ENCODE measurements around the gene ALOX15. TPM values are rescaled to one million over a fixed set of nuclear protein-coding genes. Genes with fewer than 3 reads are reported as not detected.

ALOX15 gene
- total and polyA plus RNA-seq, 9 of the 15 experiments (the other 6 are each of a cell fraction or from before 2014, with no cell fraction given): not detected

DNA sequence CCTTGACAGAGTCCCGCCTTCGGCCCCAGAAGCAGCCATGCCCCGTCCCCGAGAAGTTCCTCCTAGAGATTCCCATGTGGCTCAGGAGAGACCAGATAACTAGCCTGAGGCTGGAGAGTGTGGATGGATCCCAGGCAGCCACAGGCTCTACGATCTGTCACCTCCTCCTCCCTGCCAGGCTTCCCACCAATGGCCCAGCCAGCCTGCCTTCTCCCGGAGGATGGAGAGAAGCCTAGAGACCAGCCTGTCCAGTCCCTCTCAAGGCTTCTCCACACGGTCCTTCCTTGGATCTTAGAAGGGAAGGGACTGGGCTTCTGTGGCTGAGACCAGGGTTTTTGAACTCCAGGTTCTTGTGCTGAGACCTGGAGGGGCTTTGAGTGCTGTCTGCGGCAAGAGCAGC lies 58.8 kb downstream of the ALOX15 start (continued):
- TF ChIP-seq CEBPB (tag; IDR thresholded peaks at IDR 0.05): no peak
- TF ChIP-seq ZNF507 (tag; conservative IDR thresholded peaks at IDR 0.05): no peak
- TF ChIP-seq, protein P1, sequence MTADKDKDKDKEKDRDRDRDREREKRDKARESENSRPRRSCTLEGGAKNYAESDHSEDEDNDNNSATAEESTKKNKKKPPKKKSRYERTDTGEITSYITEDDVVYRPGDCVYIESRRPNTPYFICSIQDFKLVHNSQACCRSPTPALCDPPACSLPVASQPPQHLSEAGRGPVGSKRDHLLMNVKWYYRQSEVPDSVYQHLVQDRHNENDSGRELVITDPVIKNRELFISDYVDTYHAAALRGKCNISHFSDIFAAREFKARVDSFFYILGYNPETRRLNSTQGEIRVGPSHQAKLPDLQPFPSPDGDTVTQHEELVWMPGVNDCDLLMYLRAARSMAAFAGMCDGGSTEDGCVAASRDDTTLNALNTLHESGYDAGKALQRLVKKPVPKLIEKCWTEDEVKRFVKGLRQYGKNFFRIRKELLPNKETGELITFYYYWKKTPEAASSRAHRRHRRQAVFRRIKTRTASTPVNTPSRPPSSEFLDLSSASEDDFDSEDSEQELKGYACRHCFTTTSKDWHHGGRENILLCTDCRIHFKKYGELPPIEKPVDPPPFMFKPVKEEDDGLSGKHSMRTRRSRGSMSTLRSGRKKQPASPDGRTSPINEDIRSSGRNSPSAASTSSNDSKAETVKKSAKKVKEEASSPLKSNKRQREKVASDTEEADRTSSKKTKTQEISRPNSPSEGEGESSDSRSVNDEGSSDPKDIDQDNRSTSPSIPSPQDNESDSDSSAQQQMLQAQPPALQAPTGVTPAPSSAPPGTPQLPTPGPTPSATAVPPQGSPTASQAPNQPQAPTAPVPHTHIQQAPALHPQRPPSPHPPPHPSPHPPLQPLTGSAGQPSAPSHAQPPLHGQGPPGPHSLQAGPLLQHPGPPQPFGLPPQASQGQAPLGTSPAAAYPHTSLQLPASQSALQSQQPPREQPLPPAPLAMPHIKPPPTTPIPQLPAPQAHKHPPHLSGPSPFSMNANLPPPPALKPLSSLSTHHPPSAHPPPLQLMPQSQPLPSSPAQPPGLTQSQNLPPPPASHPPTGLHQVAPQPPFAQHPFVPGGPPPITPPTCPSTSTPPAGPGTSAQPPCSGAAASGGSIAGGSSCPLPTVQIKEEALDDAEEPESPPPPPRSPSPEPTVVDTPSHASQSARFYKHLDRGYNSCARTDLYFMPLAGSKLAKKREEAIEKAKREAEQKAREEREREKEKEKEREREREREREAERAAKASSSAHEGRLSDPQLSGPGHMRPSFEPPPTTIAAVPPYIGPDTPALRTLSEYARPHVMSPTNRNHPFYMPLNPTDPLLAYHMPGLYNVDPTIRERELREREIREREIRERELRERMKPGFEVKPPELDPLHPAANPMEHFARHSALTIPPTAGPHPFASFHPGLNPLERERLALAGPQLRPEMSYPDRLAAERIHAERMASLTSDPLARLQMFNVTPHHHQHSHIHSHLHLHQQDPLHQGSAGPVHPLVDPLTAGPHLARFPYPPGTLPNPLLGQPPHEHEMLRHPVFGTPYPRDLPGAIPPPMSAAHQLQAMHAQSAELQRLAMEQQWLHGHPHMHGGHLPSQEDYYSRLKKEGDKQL (CRISPR knock-in tag; IDR thresholded peaks at IDR 0.05; ENCODE audit: borderline replicate concordance): no peak
- no peak for TF ChIP-seq KDM4B (IDR thresholded peaks at IDR 0.05; ENCODE audit: borderline replicate concordance in 2 of 2, low read depth in 1 of 2)

DNA sequence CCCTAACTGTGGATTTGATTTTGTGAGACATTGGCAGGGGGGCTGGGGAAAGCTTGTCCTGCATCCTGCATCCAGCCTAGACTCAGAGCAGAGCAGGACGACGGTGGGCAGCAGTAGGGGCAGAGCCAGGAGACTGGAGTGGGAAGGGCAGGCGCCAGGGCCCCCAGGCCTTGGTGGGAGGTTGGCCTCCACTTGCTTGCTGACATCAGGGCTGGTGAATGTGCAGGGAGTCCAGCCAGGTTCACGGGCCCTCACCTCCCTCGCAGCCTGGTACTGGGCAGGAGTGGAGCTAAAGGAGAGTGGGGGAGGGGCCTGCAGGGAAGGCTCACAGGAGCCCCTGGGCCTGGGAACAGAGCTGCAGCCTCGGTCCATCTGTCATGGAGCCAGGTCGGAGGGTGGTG lies 59.4 kb downstream of the ALOX15 start:
- POLR2A ChIA-PET: interaction anchor here (0.6 kb wide), 2 partner anchors 9 to 72 kb away, joined by 3 to 4 read pairs; no protein-coding TSS in a partner anchor
- TF ChIP-seq MCM2 (IDR thresholded peaks at IDR 0.05; ENCODE audit: low read depth) (no peak), ZSCAN32 (CRISPR knock-in tag; IDR thresholded peaks at IDR 0.05) (no peak), FOXK1 (CRISPR knock-in tag; IDR thresholded peaks at IDR 0.05; ENCODE audit: borderline replicate concordance) (no peak), ZNF589 (CRISPR knock-in tag; IDR thresholded peaks at IDR 0.05; ENCODE audit: low read depth) (no peak), SP1 (CRISPR knock-in tag; IDR thresholded peaks at IDR 0.05) (no peak)
- TF ChIP-seq, protein P2, sequence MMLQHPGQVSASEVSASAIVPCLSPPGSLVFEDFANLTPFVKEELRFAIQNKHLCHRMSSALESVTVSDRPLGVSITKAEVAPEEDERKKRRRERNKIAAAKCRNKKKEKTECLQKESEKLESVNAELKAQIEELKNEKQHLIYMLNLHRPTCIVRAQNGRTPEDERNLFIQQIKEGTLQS (IDR thresholded peaks at IDR 0.05): no peak
- TF ChIP-seq, protein P2 (CRISPR knock-in tag; conservative IDR thresholded peaks at IDR 0.05): no peak
- TF ChIP-seq, protein P3, sequence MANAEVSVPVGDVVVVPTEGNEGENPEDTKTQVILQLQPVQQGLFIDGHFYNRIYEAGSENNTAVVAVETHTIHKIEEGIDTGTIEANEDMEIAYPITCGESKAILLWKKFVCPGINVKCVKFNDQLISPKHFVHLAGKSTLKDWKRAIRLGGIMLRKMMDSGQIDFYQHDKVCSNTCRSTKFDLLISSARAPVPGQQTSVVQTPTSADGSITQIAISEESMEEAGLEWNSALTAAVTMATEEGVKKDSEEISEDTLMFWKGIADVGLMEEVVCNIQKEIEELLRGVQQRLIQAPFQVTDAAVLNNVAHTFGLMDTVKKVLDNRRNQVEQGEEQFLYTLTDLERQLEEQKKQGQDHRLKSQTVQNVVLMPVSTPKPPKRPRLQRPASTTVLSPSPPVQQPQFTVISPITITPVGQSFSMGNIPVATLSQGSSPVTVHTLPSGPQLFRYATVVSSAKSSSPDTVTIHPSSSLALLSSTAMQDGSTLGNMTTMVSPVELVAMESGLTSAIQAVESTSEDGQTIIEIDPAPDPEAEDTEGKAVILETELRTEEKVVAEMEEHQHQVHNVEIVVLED (CRISPR knock-in tag; IDR thresholded peaks at IDR 0.05): no peak
- TF ChIP-seq, protein P4, sequence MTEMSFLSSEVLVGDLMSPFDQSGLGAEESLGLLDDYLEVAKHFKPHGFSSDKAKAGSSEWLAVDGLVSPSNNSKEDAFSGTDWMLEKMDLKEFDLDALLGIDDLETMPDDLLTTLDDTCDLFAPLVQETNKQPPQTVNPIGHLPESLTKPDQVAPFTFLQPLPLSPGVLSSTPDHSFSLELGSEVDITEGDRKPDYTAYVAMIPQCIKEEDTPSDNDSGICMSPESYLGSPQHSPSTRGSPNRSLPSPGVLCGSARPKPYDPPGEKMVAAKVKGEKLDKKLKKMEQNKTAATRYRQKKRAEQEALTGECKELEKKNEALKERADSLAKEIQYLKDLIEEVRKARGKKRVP (CRISPR knock-in tag; IDR thresholded peaks at IDR 0.05): no peak

More for the DNA sequence above, 59.4 kb downstream of the ALOX15 start:
- peaks cover 0 to 15% of the 10 kb centered on the region in 2 experiments; a peak in 2 of 5 replicates for H3K4me1 ChIP-seq (replicated peaks in 1 of 2; ENCODE audit: control insufficient read depth in 2 of 2, insufficient read depth in 2 of 2, low read length in 2 of 2)
- intact Hi-C loops (cut with micrococcal nuclease) (no loop called here), in situ Hi-C loops (cut with MboI) (no loop called here)
- no peaks in the 10 kb centered on the region for H3K79me2 ChIP-seq (ENCODE audit: control insufficient read depth, insufficient read depth, low read length)
- H4K20me1 ChIP-seq (replicated peaks; ENCODE audit: control insufficient read depth, insufficient read depth, low read length): no peaks in the 10 kb centered on the region
- H2AFZ ChIP-seq (ENCODE audit: low read depth, low read length): no peak overlapping the region
- H3K36me3 ChIP-seq (ENCODE audit: control insufficient read depth, insufficient read depth, low read length): no peaks in the 10 kb centered on the region
- 0% methylated on average over 3 of the region's 7 CpGs for WGBS (ENCODE audit: insufficient coverage, low coverage, missing lambda C conversion rate)
- ATAC-seq: no peak
- no peaks in the 10 kb centered on the region for H3K9me3 ChIP-seq (replicated peaks; ENCODE audit: control insufficient read depth, insufficient read depth, low read depth, low read length)
- no TSS peak for BruUV-seq (replicated peaks)
- CTCF ChIA-PET (ENCODE audit: low intra/inter-chr PET ratio): no interaction called here
- peaks cover 6 to 73% of the 10 kb centered on the region in 2 experiments; a peak in 4 of 5 replicates for H3K27me3 ChIP-seq (ENCODE audit: control insufficient read depth in 2 of 2, insufficient read depth in 2 of 2, low read length in 2 of 2)
- FAIRE-seq: no peak
- no peak overlapping the region for H3K27ac ChIP-seq (ENCODE audit: extremely low read depth, low read depth, low read length)
- DNase-seq (ENCODE audit: extremely low read depth in 1 of 4, low spot score in 3 of 4): no peak
- H3K9ac ChIP-seq (ENCODE audit: insufficient read depth in 1 of 2, low read depth in 2 of 2, low read length in 2 of 2): no peak overlapping the region
- no peak overlapping the region for H3K4me3 ChIP-seq
- H3K4me2 ChIP-seq (ENCODE audit: insufficient read depth, low read length): no peak overlapping the region
- no peaks in the 10 kb centered on the region for H3K9me1 ChIP-seq (ENCODE audit: control insufficient read depth, insufficient read depth, low read length)

All from K562 (cell line).